CD14-positive monocyte (primary cell): ENCODE results near the gene VAT1L. TPM values are rescaled to one million over a fixed set of nuclear protein-coding genes. Genes with fewer than 3 reads are reported as not detected.

Experiments used
- DNase-seq, 3 donors: peaks; one replicate each; pipeline ENCODE4 v3.0.0-alpha.2; 2011 to 2022
- H2AFZ ChIP-seq: 2 replicates; pipeline ENCODE4 v1.6.0; 2012; ENCODE audit warnings: mild to moderate bottlenecking, low read depth, low read length, inconsistent platforms; ENCODE audit not compliant: insufficient read depth, poor library complexity, severe bottlenecking
- H3K27ac ChIP-seq, 2 donors: 1 replicate in 1 of 2; 2 replicates in 1 of 2; pipeline ENCODE4 v1.5.1; 2012 to 2013; ENCODE audit warnings: low read length in 2 of 2, control low read depth in 1 of 2, inconsistent platforms in 1 of 2, low read depth in 1 of 2, mild to moderate bottlenecking in 1 of 2
- H3K27me3 ChIP-seq, 2 donors: one replicate each; pipeline versions ENCODE4 v1.6.0 to v1.6.1; 2011 to 2013; ENCODE audit warnings: low read length in 2 of 2; ENCODE audit not compliant: control insufficient read depth in 2 of 2, insufficient read depth in 2 of 2
- H3K36me3 ChIP-seq, 2 donors: replicated peaks in 1 of 2; 1 replicate in 1 of 2; 2 replicates in 1 of 2; pipeline versions ENCODE4 v1.5.1 to v1.6.1; 2012 to 2013; ENCODE audit warnings: low read length in 2 of 2, control low read depth in 1 of 2, inconsistent platforms in 1 of 2, mild to moderate bottlenecking in 1 of 2; ENCODE audit not compliant: insufficient read depth in 2 of 2, control insufficient read depth in 1 of 2
- H3K4me1 ChIP-seq, 2 donors: 1 replicate in 1 of 2; 2 replicates in 1 of 2; pipeline versions ENCODE4 v1.5.1 to v1.6.1; 2012 to 2013; ENCODE audit warnings: low read length in 2 of 2, control low read depth in 1 of 2, inconsistent platforms in 1 of 2, mild to moderate bottlenecking in 1 of 2, moderate library complexity in 1 of 2; ENCODE audit not compliant: insufficient read depth in 2 of 2, control insufficient read depth in 1 of 2
- H3K4me2 ChIP-seq: replicated peaks from 2 replicates; pipeline ENCODE3; 2012; ENCODE audit warnings: low read length, moderate library complexity, mild to moderate bottlenecking; ENCODE audit not compliant: poor library complexity, severe bottlenecking; ENCODE audit errors: extremely low read depth
- H3K4me3 ChIP-seq, 3 experiments: fragments of 200-600 bp in 1 of 3; sonication (generic) in 1 of 3; replicated peaks in 1 of 3; 1 replicate in 2 of 3; 2 replicates in 1 of 3; pipeline ENCODE4 v1.5.1; 2011 to 2013; ENCODE audit warnings: low read length in 3 of 3, mild to moderate bottlenecking in 3 of 3, control low read depth in 2 of 3, low read depth in 2 of 3, inconsistent platforms in 1 of 3, moderate library complexity in 1 of 3
- H3K79me2 ChIP-seq: 2 replicates; pipeline ENCODE4 v1.6.0; 2012; ENCODE audit warnings: mild to moderate bottlenecking, control low read depth, inconsistent platforms, low read length, moderate library complexity; ENCODE audit not compliant: insufficient read depth
- H3K9ac ChIP-seq: 2 replicates; pipeline ENCODE4 v1.6.0; 2017; ENCODE audit warnings: low read length, mild to moderate bottlenecking; ENCODE audit not compliant: insufficient read depth, poor library complexity, severe bottlenecking
- H3K9me3 ChIP-seq, 2 donors: replicated peaks in 1 of 2; 1 replicate in 1 of 2; 2 replicates in 1 of 2; pipeline versions ENCODE4 v1.5.1 to v1.6.1; 2012 to 2013; ENCODE audit warnings: low read length in 2 of 2, control low read depth in 1 of 2; ENCODE audit not compliant: control insufficient read depth in 1 of 2, insufficient read depth in 1 of 2
- H4K20me1 ChIP-seq: 2 replicates; pipeline ENCODE4 v1.6.0; 2012; ENCODE audit warnings: mild to moderate bottlenecking, low read length, control low read depth, moderate library complexity; ENCODE audit not compliant: insufficient read depth
- H3K27ac Mint-ChIP-seq, 7 donors: one replicate each; pipeline ENCODE4 v1.8.0; 2020; ENCODE audit warnings: mild to moderate bottlenecking in 7 of 7, mixed read lengths in 7 of 7, moderate library complexity in 6 of 7, inconsistent platforms in 2 of 7
- H3K27me3 Mint-ChIP-seq, 3 donors: one replicate each; pipeline ENCODE4 v1.8.0; 2021 to 2022; ENCODE audit warnings: low read depth in 3 of 3, mild to moderate bottlenecking in 3 of 3, mixed read lengths in 3 of 3, moderate library complexity in 3 of 3, inconsistent platforms in 1 of 3
- H3K36me3 Mint-ChIP-seq, 2 donors: one replicate each; pipeline ENCODE4 v1.8.0; 2020; ENCODE audit warnings: mixed read lengths in 2 of 2, inconsistent platforms in 1 of 2, mild to moderate bottlenecking in 1 of 2
- H3K4me1 Mint-ChIP-seq: one replicate; pipeline ENCODE4 v1.8.0; 2020; ENCODE audit warnings: mild to moderate bottlenecking, mixed read lengths
- H3K4me3 Mint-ChIP-seq, 2 donors: one replicate each; pipeline ENCODE4 v1.8.0; 2020; ENCODE audit warnings: mild to moderate bottlenecking in 2 of 2, mixed read lengths in 2 of 2, moderate library complexity in 1 of 2
- H3K9me3 Mint-ChIP-seq, 7 donors: one replicate each; pipeline ENCODE4 v1.8.0; 2020 to 2022; ENCODE audit warnings: mixed read lengths in 7 of 7, mild to moderate bottlenecking in 6 of 7, moderate library complexity in 6 of 7, inconsistent platforms in 2 of 7
- WGBS: methylation state at CpG from one replicate; pipeline ENCODE4 v1.1.5; 2013; ENCODE audit warnings: missing lambda C conversion rate; ENCODE audit not compliant: insufficient coverage; 5-methylcytosine and 5-hydroxymethylcytosine counted together
- intact Hi-C, 2 donors: fragments of 100-400 bp; cut with micrococcal nuclease; formaldehyde crosslinking; loops; one replicate each; pipeline versions ENCODE4 v1.15.0 to v1.15.1; 2023
- polyA plus RNA-seq, 3 donors: library from polyadenylated mRNA; depleted of rRNA in 1 of 3; unstranded in 2 of 3; stranded (reverse) in 1 of 3; fragments of 300-500 nt in 2 of 3; fragments of >200 nt in 1 of 3; fragmentation: Illumina TruSeq in 2 of 3; gene quantifications; 1 replicate in 2 of 3; 2 replicates in 1 of 3; pipeline ENCODE4 v1.2.3, GENCODE V29; 2012 to 2021
- TF ChIP-seq, protein P1 (sequence below): fragments of 200-600 bp; IDR thresholded peaks from one replicate; pipeline ENCODE4 v1.8.0; 2022; ENCODE audit warnings: antibody characterized with exemption, mild to moderate bottlenecking

VAT1L gene
- polyA plus RNA-seq, 3 donors = not detected

DNA sequence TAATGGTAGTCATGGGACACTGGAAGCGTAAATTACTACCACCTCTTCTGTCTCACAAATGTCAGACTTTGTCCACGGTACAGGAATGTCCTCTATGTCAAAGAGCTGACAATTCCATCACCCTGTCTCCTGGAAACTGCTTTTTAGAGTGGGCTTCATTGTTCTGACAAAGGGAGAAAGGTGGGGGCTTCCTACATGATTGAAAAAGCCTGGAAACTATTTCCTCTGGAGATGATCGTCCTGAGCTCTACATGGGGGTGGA is 53.1 kb downstream of the VAT1L start:
- Histone ChIP-seq H3K4me1 (no peaks in the 10 kb centered on the region), H2AFZ (no peak overlapping the region), H3K27me3 (no peaks in the 10 kb centered on the region), H3K9ac (no peak overlapping the region), H3K79me2 (no peaks in the 10 kb centered on the region), H3K9me3 (no peaks in the 10 kb centered on the region), H4K20me1 (no peaks in the 10 kb centered on the region), H3K4me2 (no peak overlapping the region), H3K4me3 (no peak overlapping the region), H3K36me3 (no peaks in the 10 kb centered on the region), H3K27ac (no peak overlapping the region)
- TF ChIP-seq, protein P1, sequence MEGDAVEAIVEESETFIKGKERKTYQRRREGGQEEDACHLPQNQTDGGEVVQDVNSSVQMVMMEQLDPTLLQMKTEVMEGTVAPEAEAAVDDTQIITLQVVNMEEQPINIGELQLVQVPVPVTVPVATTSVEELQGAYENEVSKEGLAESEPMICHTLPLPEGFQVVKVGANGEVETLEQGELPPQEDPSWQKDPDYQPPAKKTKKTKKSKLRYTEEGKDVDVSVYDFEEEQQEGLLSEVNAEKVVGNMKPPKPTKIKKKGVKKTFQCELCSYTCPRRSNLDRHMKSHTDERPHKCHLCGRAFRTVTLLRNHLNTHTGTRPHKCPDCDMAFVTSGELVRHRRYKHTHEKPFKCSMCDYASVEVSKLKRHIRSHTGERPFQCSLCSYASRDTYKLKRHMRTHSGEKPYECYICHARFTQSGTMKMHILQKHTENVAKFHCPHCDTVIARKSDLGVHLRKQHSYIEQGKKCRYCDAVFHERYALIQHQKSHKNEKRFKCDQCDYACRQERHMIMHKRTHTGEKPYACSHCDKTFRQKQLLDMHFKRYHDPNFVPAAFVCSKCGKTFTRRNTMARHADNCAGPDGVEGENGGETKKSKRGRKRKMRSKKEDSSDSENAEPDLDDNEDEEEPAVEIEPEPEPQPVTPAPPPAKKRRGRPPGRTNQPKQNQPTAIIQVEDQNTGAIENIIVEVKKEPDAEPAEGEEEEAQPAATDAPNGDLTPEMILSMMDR = no peak
- H3K4me1 Mint-ChIP-seq = peaks cover 4% of the 10 kb centered on the region
- H3K36me3 Mint-ChIP-seq = no peaks in the 10 kb centered on the region
- peaks cover 0 to 3% (median 0%) of the 10 kb centered on the region in 7 donors for H3K9me3 Mint-ChIP-seq
- 54% methylated on average over 2 of the region's 3 CpGs for WGBS
- intact Hi-C loops = no loop called here
- no peak overlapping the region for H3K27ac Mint-ChIP-seq
- no peak for DNase-seq
- H3K4me3 Mint-ChIP-seq = no peak overlapping the region
- peaks cover 6 to 15% (median 10%) of the 10 kb centered on the region in 3 donors for H3K27me3 Mint-ChIP-seq

DNA sequence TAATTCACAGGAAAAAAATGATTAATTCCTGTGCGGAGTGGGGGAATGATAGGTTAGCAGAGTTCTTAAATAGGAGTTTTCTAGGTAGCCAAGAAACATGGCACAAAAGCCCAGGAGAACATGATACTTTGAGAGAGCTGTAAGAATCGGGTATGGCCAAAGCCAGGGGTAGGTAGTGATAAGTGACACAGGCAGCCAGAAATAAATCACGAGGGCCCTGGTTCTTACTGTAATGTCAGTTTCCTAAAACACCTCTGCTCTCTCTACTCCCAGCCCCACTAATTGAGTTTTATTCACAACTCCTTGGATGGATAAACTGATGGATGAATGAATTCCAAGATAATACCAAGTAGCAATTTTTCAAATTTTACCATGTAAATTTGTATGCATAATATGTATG is 54.1 kb downstream of the VAT1L start:
- no peak overlapping the region for H3K9ac ChIP-seq
- H3K4me3 ChIP-seq = no peak overlapping the region
- WGBS = 100% methylated on average over 1 of the region's 3 CpGs
- TF ChIP-seq, protein P1 = no peak
- H3K36me3 ChIP-seq = no peaks in the 10 kb centered on the region
- no peak overlapping the region for H3K4me3 Mint-ChIP-seq
- no peaks in the 10 kb centered on the region for H3K4me1 ChIP-seq
- no peaks in the 10 kb centered on the region for H3K9me3 ChIP-seq
- no peak overlapping the region for H3K4me2 ChIP-seq
- peaks cover 0 to 3% (median 0%) of the 10 kb centered on the region in 7 donors for H3K9me3 Mint-ChIP-seq
- H3K27ac ChIP-seq = no peak overlapping the region
- no peaks in the 10 kb centered on the region for H4K20me1 ChIP-seq
- intact Hi-C loops = no loop called here
- peaks cover 6 to 13% (median 12%) of the 10 kb centered on the region in 3 donors for H3K27me3 Mint-ChIP-seq
- peaks cover 4% of the 10 kb centered on the region for H3K4me1 Mint-ChIP-seq
- no peak for DNase-seq
- no peak overlapping the region for H3K27ac Mint-ChIP-seq
- no peaks in the 10 kb centered on the region for H3K79me2 ChIP-seq
- H2AFZ ChIP-seq = no peak overlapping the region
- H3K36me3 Mint-ChIP-seq = no peaks in the 10 kb centered on the region
- no peaks in the 10 kb centered on the region for H3K27me3 ChIP-seq
